D341Med (cell line): ENCODE measurements around the gene BRD8.
"Not testable (repeated sequence)": the region's sequence is repeated elsewhere in the genome, so short reads cannot be mapped to it uniquely, and the experiment has no call there.

Source experiments
- DNase-seq: peaks from one replicate; pipeline ENCODE4 v3.0.0; 2012; ENCODE audit warnings: low spot score

BRD8 gene, protein sequence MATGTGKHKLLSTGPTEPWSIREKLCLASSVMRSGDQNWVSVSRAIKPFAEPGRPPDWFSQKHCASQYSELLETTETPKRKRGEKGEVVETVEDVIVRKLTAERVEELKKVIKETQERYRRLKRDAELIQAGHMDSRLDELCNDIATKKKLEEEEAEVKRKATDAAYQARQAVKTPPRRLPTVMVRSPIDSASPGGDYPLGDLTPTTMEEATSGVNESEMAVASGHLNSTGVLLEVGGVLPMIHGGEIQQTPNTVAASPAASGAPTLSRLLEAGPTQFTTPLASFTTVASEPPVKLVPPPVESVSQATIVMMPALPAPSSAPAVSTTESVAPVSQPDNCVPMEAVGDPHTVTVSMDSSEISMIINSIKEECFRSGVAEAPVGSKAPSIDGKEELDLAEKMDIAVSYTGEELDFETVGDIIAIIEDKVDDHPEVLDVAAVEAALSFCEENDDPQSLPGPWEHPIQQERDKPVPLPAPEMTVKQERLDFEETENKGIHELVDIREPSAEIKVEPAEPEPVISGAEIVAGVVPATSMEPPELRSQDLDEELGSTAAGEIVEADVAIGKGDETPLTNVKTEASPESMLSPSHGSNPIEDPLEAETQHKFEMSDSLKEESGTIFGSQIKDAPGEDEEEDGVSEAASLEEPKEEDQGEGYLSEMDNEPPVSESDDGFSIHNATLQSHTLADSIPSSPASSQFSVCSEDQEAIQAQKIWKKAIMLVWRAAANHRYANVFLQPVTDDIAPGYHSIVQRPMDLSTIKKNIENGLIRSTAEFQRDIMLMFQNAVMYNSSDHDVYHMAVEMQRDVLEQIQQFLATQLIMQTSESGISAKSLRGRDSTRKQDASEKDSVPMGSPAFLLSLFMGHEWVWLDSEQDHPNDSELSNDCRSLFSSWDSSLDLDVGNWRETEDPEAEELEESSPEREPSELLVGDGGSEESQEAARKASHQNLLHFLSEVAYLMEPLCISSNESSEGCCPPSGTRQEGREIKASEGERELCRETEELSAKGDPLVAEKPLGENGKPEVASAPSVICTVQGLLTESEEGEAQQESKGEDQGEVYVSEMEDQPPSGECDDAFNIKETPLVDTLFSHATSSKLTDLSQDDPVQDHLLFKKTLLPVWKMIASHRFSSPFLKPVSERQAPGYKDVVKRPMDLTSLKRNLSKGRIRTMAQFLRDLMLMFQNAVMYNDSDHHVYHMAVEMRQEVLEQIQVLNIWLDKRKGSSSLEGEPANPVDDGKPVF

GRCh38 chr5:138178516-138179276, at the start of gene BRD8, which contains the start of gene KIF20A:
TSS of gene BRD8 (minus strand) at chr5:138178630. CDS start at chr5:138178614, 16 bp downstream.
TSS of gene KIF20A (plus strand) at chr5:138179112. CDS start at chr5:138179681, 569 bp downstream.
- DNase-seq: peak; percentile 89

- no peak for DNase-seq
These were observed 48.5 kb upstream of the BRD8 start for GRCh38 chr5:138226910-138227309.

DNA sequence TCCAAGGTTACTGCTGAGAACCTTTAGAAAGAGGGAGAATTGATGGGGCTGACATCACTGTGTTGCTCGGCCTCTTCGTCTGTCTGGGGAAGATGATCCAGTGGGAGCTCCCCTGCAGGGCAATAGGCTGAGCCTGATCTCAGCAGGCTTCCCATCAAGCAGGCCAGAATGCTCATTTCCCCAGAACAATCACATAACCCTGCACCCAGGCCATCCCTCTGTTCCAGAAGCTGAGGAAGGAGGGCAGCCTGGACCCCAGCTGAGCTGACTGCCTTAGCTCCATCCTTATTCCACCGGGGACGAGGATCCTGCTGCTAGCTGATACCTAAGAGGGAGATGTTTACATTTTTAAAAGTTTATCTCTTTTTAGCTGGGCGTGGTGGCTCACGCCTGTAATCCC, 46.3 kb upstream of the BRD8 start:
- DNase-seq: no peak

GRCh38 chr5:138223532-138223931, 45.1 kb upstream of the BRD8 start:
- no peak for DNase-seq

DNA sequence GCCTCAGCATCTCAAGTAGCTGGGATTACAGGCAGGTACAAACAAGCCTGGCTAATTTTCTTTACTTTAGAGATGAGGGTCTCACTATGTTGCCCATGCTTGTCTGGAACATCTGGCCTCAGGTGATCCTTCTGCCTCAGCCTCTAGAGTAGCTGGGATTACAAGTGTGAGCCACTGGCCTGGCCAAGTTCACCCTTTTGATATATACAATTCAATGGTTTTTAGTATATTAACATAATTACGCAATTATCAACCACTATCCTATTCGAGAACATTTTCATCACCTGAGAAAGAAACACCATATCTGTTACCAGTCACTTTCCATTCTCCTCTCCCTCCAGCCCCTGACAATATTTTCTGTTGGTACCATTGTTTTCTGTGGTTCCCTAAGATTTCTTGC, 38.4 kb upstream of the BRD8 start:
- DNase-seq: no peak

DNA sequence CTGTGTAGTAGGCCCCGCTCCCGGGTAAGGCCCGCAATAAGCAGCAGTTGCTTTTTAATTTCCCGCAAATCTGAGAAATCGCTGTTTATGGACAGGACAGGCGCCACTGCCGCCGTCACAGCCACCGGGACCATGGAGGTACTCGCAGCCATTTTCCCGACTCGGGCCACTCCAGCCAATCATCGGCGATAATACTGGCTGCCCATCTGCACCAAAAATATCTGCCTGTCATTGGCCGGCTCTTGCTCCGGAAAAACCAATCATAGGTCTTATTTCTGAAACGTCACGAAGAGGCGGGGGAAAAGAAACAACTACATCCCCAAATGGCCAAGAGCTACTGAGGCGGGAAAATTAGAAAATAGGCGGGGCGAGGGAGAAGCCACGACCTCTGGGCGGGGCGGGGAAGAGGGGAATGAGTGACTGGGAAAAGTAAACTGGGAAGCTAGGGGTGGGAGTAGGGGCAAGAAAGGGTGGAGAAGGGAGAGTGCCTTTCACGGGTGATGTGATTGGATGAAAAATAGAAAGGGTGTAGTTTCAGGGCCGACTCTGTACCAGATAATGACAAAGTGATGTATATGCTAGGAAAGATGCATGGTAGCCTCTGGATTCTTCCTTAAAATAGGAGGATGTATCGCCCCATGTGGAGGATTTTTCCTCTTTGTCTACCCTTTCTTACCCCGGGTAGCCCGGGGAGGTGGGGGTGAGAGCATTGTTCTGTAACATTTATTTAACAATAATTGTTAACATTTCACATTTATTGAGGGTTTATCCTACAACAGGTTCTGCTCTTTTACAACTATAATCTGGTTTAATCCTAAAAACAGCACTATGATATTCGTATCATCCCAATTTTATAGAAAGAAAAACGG, 35.0 kb upstream of the BRD8 start, which contains the start of gene CDC23:
TSS of gene CDC23 (minus strand) at position 163 of the 869 bp plus-strand sequence. CDS start at position 152, 11 bp downstream.
- DNase-seq: peak; percentile 93

- DNase-seq: no peak
These were observed 34.4 kb upstream of the BRD8 start for GRCh38 chr5:138212828-138213160.

- DNase-seq: no peak
These were observed 32.6 kb upstream of the BRD8 start for GRCh38 chr5:138210985-138211384.

- not testable (repeated sequence) for DNase-seq
These were observed 15.4 kb upstream of the BRD8 start for GRCh38 chr5:138193859-138194258.

DNA sequence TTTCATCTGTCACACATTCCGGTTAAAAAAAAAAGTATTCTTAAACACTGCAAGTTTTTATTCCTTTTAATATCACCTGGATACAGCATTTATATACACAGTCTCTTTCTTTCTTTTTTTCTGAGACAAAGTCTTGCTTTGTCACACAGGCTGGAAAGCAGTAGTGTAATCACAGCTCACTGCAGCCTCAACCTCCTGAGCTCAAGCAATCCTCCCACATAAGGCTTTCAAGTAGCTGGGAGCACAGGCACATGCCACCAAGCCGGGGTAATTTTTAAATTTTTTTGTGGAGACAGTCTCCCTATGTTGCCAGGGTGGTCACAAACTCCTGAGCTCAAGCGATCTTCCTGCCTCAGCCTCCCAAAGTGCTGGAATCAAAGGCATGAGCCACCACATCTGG, 14.4 kb upstream of the BRD8 start:
- DNase-seq: no peak

GRCh38 chr5:138188626-138189025, 10.2 kb upstream of the BRD8 start:
- no peak for DNase-seq

- DNase-seq: no peak
These were observed 7.6 kb upstream of the BRD8 start for GRCh38 chr5:138186002-138186447.

- DNase-seq: no peak
These were observed 4.4 kb upstream of the BRD8 start for GRCh38 chr5:138182808-138183207.

- no peak for DNase-seq
These were observed 2.4 kb upstream of the BRD8 start for GRCh38 chr5:138180841-138181240.

GRCh38 chr5:138180183-138180782, 1.9 kb upstream of the BRD8 start:
- DNase-seq: peak; percentile 49

GRCh38 chr5:138179277-138179857, 937 bp upstream of the BRD8 start:
- DNase-seq: peak; percentile 26

- peak; percentile 47 for DNase-seq
These were observed 402 bp downstream of the BRD8 start for GRCh38 chr5:138177941-138178515.

- no peak for DNase-seq
These were observed 8.1 kb downstream of the BRD8 start for GRCh38 chr5:138170299-138170698.

GRCh38 chr5:138169124-138169523, 9.3 kb downstream of the BRD8 start:
- DNase-seq: no peak
